Activated CD4-positive, alpha-beta T cell treated with anti-CD3 and anti-CD28 coated beads for 24 hours (primary cell): ENCODE measurements around the gene RAB7A.
A peak's percentile ranks its signal among the peaks of the same experiment; 100 is the strongest.

Experiments used
- DNase-seq, 2 donors: peaks; one replicate each; pipeline ENCODE4 v3.0.0-alpha.2; 2020; ENCODE audit warnings: low read depth in 2 of 2

Gene RAB7A

GRCh38 chr3:128726023-128727016 is at the start of gene RAB7A:
TSS of gene RAB7A (plus strand) at chr3:128726183. CDS start at chr3:128795368, 69,185 bp downstream.
- peak; percentile 94 for DNase-seq

- no peak for DNase-seq
These were observed 46.6 kb upstream of the RAB7A start for GRCh38 chr3:128679338-128679737.

- DNase-seq: peak; percentile 95 to 96
These were observed 45.2 kb upstream of the RAB7A start for GRCh38 chr3:128680603-128681368.

GRCh38 chr3:128681369-128681829 is 44.6 kb upstream of the RAB7A start:
- no peak for DNase-seq

- no peak for DNase-seq
These were observed 42.0 kb upstream of the RAB7A start for GRCh38 chr3:128683957-128684356.

GRCh38 chr3:128684986-128685726 is 40.8 kb upstream of the RAB7A start:
- DNase-seq: no peak

- DNase-seq: no peak
These were observed 39.5 kb upstream of the RAB7A start for GRCh38 chr3:128686465-128686864.

GRCh38 chr3:128689060-128689459 is 36.9 kb upstream of the RAB7A start:
- no peak for DNase-seq

- DNase-seq: no peak
These were observed 32.3 kb upstream of the RAB7A start for GRCh38 chr3:128693696-128694095.

GRCh38 chr3:128697341-128697740 is 28.6 kb upstream of the RAB7A start:
- DNase-seq: no peak

GRCh38 chr3:128698211-128699047 is 27.6 kb upstream of the RAB7A start:
- peak in 1 of 2 donors; percentile 15 for DNase-seq

GRCh38 chr3:128701342-128702212 is 24.4 kb upstream of the RAB7A start:
- DNase-seq: no peak

GRCh38 chr3:128702391-128702790 is 23.6 kb upstream of the RAB7A start:
- DNase-seq: no peak

GRCh38 chr3:128703561-128703960 is 22.4 kb upstream of the RAB7A start:
- no peak for DNase-seq

GRCh38 chr3:128706086-128706615 is 19.8 kb upstream of the RAB7A start:
- no peak for DNase-seq

- no peak for DNase-seq
These were observed 18.0 kb upstream of the RAB7A start for GRCh38 chr3:128707928-128708494.

GRCh38 chr3:128709038-128709437 is 16.9 kb upstream of the RAB7A start:
- no peak for DNase-seq

GRCh38 chr3:128709506-128710210 is 16.3 kb upstream of the RAB7A start:
- DNase-seq: no peak
